Activated naive CD8-positive, alpha-beta T cell treated with anti-CD3 and anti-CD28 coated beads, Interleukin-2, amount 50 U/mL, for 24 hours (primary cell): Measurements from ENCODE around the gene SBF2.
"Not testable (repeated sequence)": the region's sequence is repeated elsewhere in the genome, so short reads cannot be mapped to it uniquely, and the experiment has no call there.

Experiments
- ATAC-seq: fragments of 150-1000 bp; cut with Tn5 transposase; one replicate; pipeline ENCODE4 v1.10.0; 2021
- DNase-seq: peaks from one replicate; pipeline ENCODE4 v3.0.0; 2021
- H3K27ac Mint-ChIP-seq: one replicate; pipeline ENCODE4 v1.8.0; 2021; ENCODE audit warnings: mild to moderate bottlenecking, mixed read lengths
- H3K27me3 Mint-ChIP-seq: one replicate; pipeline ENCODE4 v1.8.0; 2021; ENCODE audit warnings: mixed read lengths
- H3K36me3 Mint-ChIP-seq: one replicate; pipeline ENCODE4 v1.8.0; 2021; ENCODE audit warnings: low read depth, mixed read lengths
- H3K4me1 Mint-ChIP-seq: one replicate; pipeline ENCODE4 v1.8.0; 2021; ENCODE audit warnings: mixed read lengths
- H3K4me3 Mint-ChIP-seq: one replicate; pipeline ENCODE4 v1.8.0; 2021; ENCODE audit warnings: mild to moderate bottlenecking, moderate library complexity, mixed read lengths
- H3K9me3 Mint-ChIP-seq: one replicate; pipeline ENCODE4 v1.8.0; 2021; ENCODE audit warnings: mixed read lengths

Gene SBF2

GRCh38 chr11:9752091-9752490 lies 541.9 kb downstream of the SBF2 start:
- Mint-ChIP-seq H3K27ac (no peak overlapping the region), H3K9me3 (no peaks in the 10 kb centered on the region), H3K36me3 (peaks cover 5% of the 10 kb centered on the region), H3K4me3 (no peak overlapping the region), H3K27me3 (no peaks in the 10 kb centered on the region), H3K4me1 (peaks cover 46% of the 10 kb centered on the region)
- no peak for DNase-seq
- no peak for ATAC-seq

GRCh38 chr11:9750551-9750950 lies 543.5 kb downstream of the SBF2 start:
- no peaks in the 10 kb centered on the region for H3K27me3 Mint-ChIP-seq
- no peaks in the 10 kb centered on the region for H3K9me3 Mint-ChIP-seq
- peaks cover 5% of the 10 kb centered on the region for H3K36me3 Mint-ChIP-seq
- DNase-seq: no peak
- no peak overlapping the region for H3K27ac Mint-ChIP-seq
- no peak overlapping the region for H3K4me3 Mint-ChIP-seq
- H3K4me1 Mint-ChIP-seq: peaks cover 36% of the 10 kb centered on the region
- ATAC-seq: no peak

- H3K27me3 Mint-ChIP-seq: no peaks in the 10 kb centered on the region
- DNase-seq: peak; percentile 60
- peaks cover 29% of the 10 kb centered on the region for H3K4me1 Mint-ChIP-seq
- H3K9me3 Mint-ChIP-seq: no peaks in the 10 kb centered on the region
- H3K4me3 Mint-ChIP-seq: no peak overlapping the region
- peak overlapping the region; percentile 54 for H3K27ac Mint-ChIP-seq
- peak; percentile 90 for ATAC-seq
- H3K36me3 Mint-ChIP-seq: peaks cover 5% of the 10 kb centered on the region
Observed at GRCh38 chr11:9748361-9748970, 545.6 kb downstream of the SBF2 start.

DNA sequence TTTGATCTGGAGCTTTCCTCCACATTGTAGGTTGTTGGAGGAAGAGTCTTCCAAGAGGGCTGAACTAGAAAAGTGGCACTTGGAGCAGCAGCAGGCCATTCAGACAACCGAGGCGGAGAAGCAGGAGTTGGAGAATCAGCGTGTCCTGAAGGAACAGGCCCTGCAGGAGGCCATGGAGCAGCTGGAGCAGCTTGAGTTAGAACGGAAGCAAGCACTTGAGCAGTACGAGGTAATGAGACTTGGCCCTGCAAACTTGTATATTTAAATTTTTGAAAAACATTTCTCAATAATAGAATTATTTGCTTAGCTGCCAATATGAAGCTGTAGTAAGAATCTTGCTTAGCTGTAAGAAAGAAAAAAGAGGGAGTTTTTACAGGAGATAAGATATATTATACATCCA lies 546.2 kb downstream of the SBF2 start:
- no peak for DNase-seq
- peak overlapping the region; percentile 54 for H3K27ac Mint-ChIP-seq
- H3K9me3 Mint-ChIP-seq: no peaks in the 10 kb centered on the region
- no peak overlapping the region for H3K4me3 Mint-ChIP-seq
- no peaks in the 10 kb centered on the region for H3K27me3 Mint-ChIP-seq
- peaks cover 5% of the 10 kb centered on the region for H3K36me3 Mint-ChIP-seq
- H3K4me1 Mint-ChIP-seq: peaks cover 24% of the 10 kb centered on the region
- no peak for ATAC-seq

DNA sequence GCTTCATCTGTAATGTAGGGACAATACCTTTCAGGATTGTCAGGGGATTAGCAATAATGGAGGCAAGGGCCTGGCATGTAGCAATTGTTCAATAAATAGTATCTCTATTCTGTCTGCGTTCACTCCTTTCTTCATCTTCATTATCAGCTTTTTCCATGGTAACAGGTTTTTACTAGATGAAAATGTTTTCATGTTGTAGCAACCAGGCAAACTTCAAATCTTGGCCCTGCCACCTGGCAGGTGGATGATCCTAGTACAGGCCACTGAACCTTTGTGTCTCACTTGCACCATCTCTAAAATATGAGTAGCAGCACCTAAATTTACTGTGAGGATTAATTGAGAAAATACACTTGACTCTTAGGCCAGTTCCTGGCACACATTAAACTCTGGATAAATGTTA lies 546.8 kb downstream of the SBF2 start:
- Mint-ChIP-seq H3K27ac (no peak overlapping the region), H3K4me1 (peaks cover 19% of the 10 kb centered on the region), H3K36me3 (peaks cover 8% of the 10 kb centered on the region), H3K9me3 (no peaks in the 10 kb centered on the region), H3K4me3 (no peak overlapping the region), H3K27me3 (no peaks in the 10 kb centered on the region)
- DNase-seq (no peak), ATAC-seq (no peak)

DNA sequence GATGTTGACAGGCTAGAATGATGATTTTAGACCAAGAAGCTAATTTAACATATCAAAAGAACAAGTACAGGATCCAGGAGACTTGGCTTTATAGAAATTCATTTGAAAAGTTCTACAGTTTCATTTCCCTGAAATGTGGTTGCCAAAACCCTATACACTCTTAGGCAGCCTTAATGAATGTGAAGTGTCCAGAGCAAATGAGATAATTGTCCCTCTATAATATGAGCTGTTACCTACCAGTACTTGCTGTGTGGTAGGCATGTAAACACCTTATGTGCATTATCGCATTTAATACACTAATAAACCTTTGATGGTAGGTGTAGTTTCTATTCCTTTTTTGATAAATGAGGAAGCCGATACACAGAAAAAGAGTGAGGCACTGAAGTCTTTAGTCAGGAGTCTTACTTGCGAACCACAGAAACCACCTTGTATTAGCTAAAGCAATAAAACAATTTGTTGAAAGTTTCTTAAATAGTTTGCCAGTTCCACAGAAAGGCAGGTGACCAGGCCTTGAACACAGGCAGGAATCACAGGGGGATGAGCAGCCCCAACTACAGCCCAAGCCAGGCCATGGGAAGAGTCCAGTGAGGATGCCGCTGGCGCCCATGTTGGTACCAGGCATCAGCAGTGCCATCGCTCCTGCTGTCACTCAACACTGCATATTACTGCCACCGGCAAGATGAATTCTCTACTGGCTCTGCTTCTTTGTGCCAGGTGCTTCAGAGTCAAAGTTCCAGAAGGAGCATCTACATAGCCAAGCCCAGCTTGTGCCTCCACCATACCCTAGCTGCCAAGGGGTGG lies 548.4 kb downstream of the SBF2 start:
- H3K36me3 Mint-ChIP-seq: peaks cover 12% of the 10 kb centered on the region
- H3K27me3 Mint-ChIP-seq: no peaks in the 10 kb centered on the region
- no peak overlapping the region for H3K4me3 Mint-ChIP-seq
- H3K27ac Mint-ChIP-seq: peak overlapping the region; percentile 2
- peaks cover 18% of the 10 kb centered on the region for H3K4me1 Mint-ChIP-seq
- H3K9me3 Mint-ChIP-seq: no peaks in the 10 kb centered on the region
- DNase-seq (no peak), ATAC-seq (no peak)

DNA sequence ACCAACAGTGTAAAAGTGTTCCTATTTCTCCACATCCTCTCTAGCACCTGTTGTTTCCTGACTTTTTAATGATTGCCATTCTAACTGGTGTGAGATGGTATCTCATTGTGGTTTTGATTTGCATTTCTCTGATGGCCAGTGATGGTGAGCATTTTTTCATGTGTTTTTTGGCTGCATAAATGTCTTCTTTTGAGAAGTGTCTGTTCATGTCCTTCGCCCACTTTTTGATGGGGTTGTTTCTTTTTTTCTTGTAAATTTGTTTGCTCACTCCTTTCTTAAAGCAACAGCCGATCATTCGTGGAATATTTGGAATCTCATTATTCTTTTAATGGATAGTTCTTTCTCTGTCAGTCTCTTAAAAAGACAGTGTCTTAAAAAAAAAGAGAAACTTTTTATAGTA lies 550.5 kb downstream of the SBF2 start:
- not testable (repeated sequence) for H3K27me3 Mint-ChIP-seq, H3K27ac Mint-ChIP-seq, H3K4me3 Mint-ChIP-seq, H3K9me3 Mint-ChIP-seq, DNase-seq, ATAC-seq
- H3K36me3 Mint-ChIP-seq: peaks cover 11% of the 10 kb centered on the region
- peaks cover 23% of the 10 kb centered on the region for H3K4me1 Mint-ChIP-seq

GRCh38 chr11:9741260-9741659 lies 552.8 kb downstream of the SBF2 start:
- H3K27ac Mint-ChIP-seq: no peak overlapping the region
- H3K27me3 Mint-ChIP-seq: no peaks in the 10 kb centered on the region
- peaks cover 6% of the 10 kb centered on the region for H3K9me3 Mint-ChIP-seq
- ATAC-seq (no peak), DNase-seq (no peak)
- peaks cover 15% of the 10 kb centered on the region for H3K36me3 Mint-ChIP-seq
- H3K4me1 Mint-ChIP-seq: peaks cover 14% of the 10 kb centered on the region
- no peak overlapping the region for H3K4me3 Mint-ChIP-seq

DNA sequence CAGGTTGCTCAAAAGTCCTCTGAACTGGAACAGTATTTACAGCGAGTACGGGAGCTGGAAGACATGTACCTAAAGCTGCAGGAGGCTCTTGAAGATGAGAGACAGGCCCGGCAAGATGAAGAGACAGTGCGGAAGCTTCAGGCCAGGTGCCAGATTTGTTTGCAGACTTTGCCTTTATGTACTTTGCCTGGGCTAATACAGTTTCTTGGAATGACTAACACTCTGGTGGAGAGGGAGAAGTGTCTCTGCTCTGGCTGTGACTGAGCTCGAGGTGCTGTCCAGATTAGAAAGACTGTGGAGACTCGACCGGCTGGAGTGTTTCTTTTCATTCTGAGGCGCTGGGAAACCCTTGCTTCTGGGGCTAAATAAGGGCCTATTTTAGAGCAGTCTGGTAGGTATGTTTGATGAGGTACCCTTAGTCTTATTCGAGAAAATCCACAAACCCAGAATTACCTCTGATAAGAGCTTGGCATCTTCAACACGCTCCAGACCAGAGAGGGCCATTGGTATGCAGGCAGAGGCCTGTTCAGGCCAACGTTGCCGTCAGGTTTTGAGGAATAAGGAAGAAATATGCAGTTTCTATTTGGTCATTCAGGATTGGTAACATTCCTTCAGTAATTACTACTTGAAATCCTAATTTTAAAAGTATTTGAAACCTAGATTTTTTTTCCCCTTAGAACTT lies 553.7 kb downstream of the SBF2 start:
- Mint-ChIP-seq H3K27me3 (no peaks in the 10 kb centered on the region), H3K4me1 (peaks cover 20% of the 10 kb centered on the region), H3K27ac (no peak overlapping the region), H3K4me3 (no peak overlapping the region), H3K9me3 (peaks cover 13% of the 10 kb centered on the region), H3K36me3 (peaks cover 22% of the 10 kb centered on the region)
- ATAC-seq (no peak), DNase-seq (no peak)

DNA sequence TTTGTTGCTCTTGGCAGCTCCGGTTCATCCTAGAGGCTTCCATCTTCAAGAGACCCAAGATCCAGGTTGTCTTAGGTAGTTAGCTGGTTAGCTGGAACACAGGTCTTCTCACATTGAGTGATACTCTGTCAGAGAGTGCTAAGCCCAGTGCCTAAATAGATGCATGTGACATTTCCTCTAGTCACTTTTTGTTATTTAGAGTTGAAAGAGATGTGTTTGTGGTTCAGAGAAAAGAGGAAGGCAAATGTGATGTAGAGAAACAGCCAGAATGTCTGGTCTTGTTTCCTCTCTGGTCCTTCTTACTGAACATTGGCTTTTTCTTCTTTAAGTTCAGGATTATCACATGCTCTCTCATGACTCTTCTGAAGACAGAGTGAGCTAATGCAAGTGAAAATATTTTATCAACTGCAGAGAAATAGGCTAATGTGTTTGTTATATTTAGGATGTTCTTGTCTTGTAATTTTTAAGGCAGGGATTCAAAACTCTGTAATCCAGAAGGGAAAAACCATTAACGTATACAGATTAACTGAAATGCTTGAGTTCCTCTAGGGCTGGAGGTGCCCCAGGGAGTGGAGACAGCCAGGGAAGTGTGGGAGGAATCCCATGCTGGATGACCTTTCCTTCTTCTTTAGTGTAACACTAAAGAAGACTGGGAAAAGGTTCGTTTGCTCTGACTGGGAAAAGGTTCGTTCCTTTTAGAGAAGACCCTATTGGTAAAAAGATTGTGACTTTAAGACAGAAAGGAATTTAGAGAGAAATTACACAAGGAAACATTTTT lies 554.7 kb downstream of the SBF2 start:
- Mint-ChIP-seq H3K27me3 (no peaks in the 10 kb centered on the region), H3K4me1 (peaks cover 21% of the 10 kb centered on the region), H3K27ac (no peak overlapping the region), H3K9me3 (peaks cover 15% of the 10 kb centered on the region), H3K4me3 (no peak overlapping the region), H3K36me3 (peaks cover 26% of the 10 kb centered on the region)
- ATAC-seq (peak; percentile 24), DNase-seq (no peak)

DNA sequence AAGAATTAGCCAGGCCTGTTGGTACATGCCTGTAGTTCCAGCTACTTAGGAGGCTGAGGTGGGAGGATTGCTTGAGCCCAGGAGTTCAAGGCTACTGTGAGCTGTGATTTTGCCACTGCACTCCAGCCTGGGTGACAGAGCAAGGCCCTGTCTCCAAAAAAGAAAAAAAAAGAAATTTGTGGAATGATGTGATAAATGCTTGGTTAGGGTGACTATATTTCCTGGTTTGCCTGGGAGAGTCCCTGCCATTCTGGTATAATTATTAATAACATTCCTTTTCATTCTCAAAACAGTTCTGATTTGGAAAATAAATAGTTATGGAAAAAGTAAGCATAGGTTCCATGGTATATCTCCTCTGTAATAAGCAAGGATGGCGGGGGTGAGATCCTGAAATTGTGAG lies 555.3 kb downstream of the SBF2 start:
- ATAC-seq: no peak
- Mint-ChIP-seq H3K36me3 (peaks cover 26% of the 10 kb centered on the region), H3K4me1 (peaks cover 21% of the 10 kb centered on the region), H3K9me3 (peaks cover 15% of the 10 kb centered on the region), H3K27ac (no peak overlapping the region), H3K4me3 (no peak overlapping the region), H3K27me3 (no peaks in the 10 kb centered on the region)
- DNase-seq: no peak

GRCh38 chr11:9738116-9738515 lies 555.9 kb downstream of the SBF2 start:
- Mint-ChIP-seq H3K27me3 (no peaks in the 10 kb centered on the region), H3K4me1 (peaks cover 21% of the 10 kb centered on the region), H3K27ac (no peak overlapping the region), H3K9me3 (peaks cover 15% of the 10 kb centered on the region), H3K4me3 (no peak overlapping the region), H3K36me3 (peaks cover 29% of the 10 kb centered on the region)
- DNase-seq (no peak), ATAC-seq (no peak)

- Mint-ChIP-seq H3K27me3 (no peaks in the 10 kb centered on the region), H3K4me3 (no peak overlapping the region), H3K27ac (peak overlapping the region; percentile 38), H3K4me1 (peaks cover 21% of the 10 kb centered on the region), H3K36me3 (peaks cover 25% of the 10 kb centered on the region), H3K9me3 (peaks cover 15% of the 10 kb centered on the region)
- no peak for DNase-seq
- no peak for ATAC-seq
Observed at GRCh38 chr11:9736365-9736764, 557.7 kb downstream of the SBF2 start.

DNA sequence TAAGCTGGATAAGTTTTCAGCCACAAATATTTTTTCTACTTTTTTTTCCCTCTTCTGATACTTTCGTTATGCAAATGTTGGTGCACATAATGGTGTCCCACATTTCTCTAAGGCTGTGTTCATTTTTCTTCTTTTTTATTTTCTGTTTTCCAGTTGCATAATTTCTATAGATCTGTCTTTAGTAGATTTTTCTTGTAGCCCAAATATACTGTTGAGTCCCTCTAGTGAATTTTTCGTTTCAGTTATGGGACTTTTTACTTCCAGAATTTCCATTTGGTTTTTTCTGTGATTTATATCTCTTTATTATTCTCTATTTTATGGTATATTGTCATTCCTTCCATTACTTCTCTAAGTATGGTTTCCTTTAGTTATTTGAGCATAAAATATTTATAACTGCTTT lies 558.1 kb downstream of the SBF2 start:
- peaks cover 24% of the 10 kb centered on the region for H3K36me3 Mint-ChIP-seq
- peaks cover 15% of the 10 kb centered on the region for H3K9me3 Mint-ChIP-seq
- DNase-seq (no peak), ATAC-seq (no peak)
- no peaks in the 10 kb centered on the region for H3K27me3 Mint-ChIP-seq
- peaks cover 20% of the 10 kb centered on the region for H3K4me1 Mint-ChIP-seq
- H3K4me3 Mint-ChIP-seq: no peak overlapping the region
- H3K27ac Mint-ChIP-seq: no peak overlapping the region
